OCI-M1 (cell line): ENCODE data around the gene ESRRG.
"Not testable (repeated sequence)": the region's sequence is repeated elsewhere in the genome, so short reads cannot be mapped to it uniquely, and the experiment has no call there.

Experiments
- DNase-seq: peaks from one replicate; lab custom pipeline; 2025; lab: John Stamatoyannopoulos, UW

The ESRRG gene

GRCh38 chr1:216563087-216563486 is 160.1 kb downstream of the ESRRG start:
- no peak for DNase-seq

- DNase-seq: peak; percentile 30
Measured at GRCh38 chr1:216562383-216562782, 160.8 kb downstream of the ESRRG start.

- DNase-seq: no peak
Measured at GRCh38 chr1:216560527-216560926, 162.7 kb downstream of the ESRRG start.

GRCh38 chr1:216559359-216559758 is 163.9 kb downstream of the ESRRG start:
- no peak for DNase-seq

GRCh38 chr1:216555653-216556052 is 167.6 kb downstream of the ESRRG start:
- no peak for DNase-seq

- no peak for DNase-seq
Measured at GRCh38 chr1:216554934-216555333, 168.3 kb downstream of the ESRRG start.

- no peak for DNase-seq
Measured at GRCh38 chr1:216553766-216554165, 169.5 kb downstream of the ESRRG start.

- no peak for DNase-seq
Measured at GRCh38 chr1:216553040-216553439, 170.2 kb downstream of the ESRRG start.

- DNase-seq: no peak
Measured at GRCh38 chr1:216549796-216550195, 173.4 kb downstream of the ESRRG start.

- DNase-seq: no peak
Measured at GRCh38 chr1:216542741-216543140, 180.5 kb downstream of the ESRRG start.

GRCh38 chr1:216542263-216542662 is 181.0 kb downstream of the ESRRG start:
- DNase-seq: no peak

- no peak for DNase-seq
Measured at GRCh38 chr1:216535751-216536150, 187.5 kb downstream of the ESRRG start.

- no peak for DNase-seq
Measured at GRCh38 chr1:216535059-216535458, 188.2 kb downstream of the ESRRG start.

GRCh38 chr1:216533776-216534175 is 189.5 kb downstream of the ESRRG start:
- DNase-seq: no peak

GRCh38 chr1:216532251-216532798 is 190.9 kb downstream of the ESRRG start:
- DNase-seq: no peak

GRCh38 chr1:216531263-216532239 is 191.7 kb downstream of the ESRRG start:
- peak; percentile 95 for DNase-seq

- not testable (repeated sequence) for DNase-seq
Measured at GRCh38 chr1:216529851-216530250, 193.4 kb downstream of the ESRRG start.

- DNase-seq: peak; percentile 39
Measured at GRCh38 chr1:216528816-216529215, 194.4 kb downstream of the ESRRG start.

GRCh38 chr1:216523449-216524190 is 199.6 kb downstream of the ESRRG start:
- DNase-seq: no peak

- no peak for DNase-seq
Measured at GRCh38 chr1:216523043-216523442, 200.2 kb downstream of the ESRRG start.

- DNase-seq: no peak
Measured at GRCh38 chr1:216521477-216521876, 201.8 kb downstream of the ESRRG start.

GRCh38 chr1:216518844-216519627 is 204.2 kb downstream of the ESRRG start:
- DNase-seq: no peak
